ENCODE data around the gene TRERF1.
A peak's percentile ranks its signal among the peaks of the same experiment; 100 is the strongest.

TRERF1 gene

DNA sequence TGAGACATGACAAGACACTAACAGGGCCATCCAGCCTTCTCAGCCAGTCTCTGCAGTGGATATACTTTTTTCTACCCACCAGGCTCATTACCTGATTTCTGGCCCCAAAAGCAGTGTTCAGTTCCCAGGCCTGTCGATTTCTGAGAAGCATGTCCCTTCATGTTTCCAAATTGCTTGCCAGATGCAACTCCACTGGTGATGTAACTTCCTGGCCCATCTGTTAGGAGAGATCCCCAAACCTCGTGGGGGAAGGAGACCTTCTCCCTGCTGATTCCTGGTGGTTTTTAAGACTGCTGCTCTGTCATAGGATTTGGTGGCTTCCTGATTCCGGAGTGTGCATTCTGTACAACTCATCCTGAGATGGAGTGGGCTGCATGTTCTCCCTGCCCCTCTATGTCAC is 202.4 kb downstream of the TRERF1 start:
- DNase-seq (ENCODE audit: low read depth), result no peak

DNA sequence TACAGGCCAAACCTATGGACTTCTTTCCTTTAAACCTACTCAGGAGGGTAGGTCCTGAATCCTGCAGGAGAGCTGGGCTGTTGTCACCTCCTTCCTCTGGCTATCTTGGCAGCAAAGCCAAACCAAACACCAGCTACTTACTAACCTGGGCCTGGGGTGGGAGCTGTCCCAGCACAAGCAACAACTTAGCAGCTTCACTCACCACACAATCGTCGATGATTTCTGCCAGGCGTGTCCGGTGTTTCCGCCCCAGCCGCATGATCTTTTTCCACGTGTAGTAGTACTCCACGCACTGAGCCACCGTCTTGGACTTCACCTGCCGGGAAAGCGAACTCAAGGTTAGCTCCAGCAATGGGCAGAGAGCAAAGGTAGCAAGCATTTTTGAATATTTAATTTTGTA is 208.7 kb downstream of the TRERF1 start:
- DNase-seq (ENCODE audit: low read depth), result no peak

DNA sequence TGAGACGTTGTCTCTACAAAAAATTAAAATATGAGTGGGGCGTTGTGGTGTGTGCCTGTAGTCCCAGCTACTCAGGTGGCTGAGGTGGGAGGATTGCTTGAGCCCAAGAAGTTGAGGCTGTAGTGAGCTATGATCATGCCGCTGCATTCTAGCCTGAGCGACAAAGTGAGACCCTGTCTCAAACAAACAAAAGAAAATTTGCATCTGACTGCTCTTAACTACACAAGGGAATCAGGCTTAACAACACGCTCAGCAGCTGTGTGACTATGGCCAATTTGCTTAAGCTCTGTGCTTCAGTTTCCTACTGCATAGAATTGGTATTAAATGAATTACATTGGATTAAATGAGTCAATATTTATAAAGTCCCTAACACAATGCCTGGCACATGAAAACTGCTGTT is 209.8 kb downstream of the TRERF1 start:
- DNase-seq (ENCODE audit: low read depth), result no peak

DNA sequence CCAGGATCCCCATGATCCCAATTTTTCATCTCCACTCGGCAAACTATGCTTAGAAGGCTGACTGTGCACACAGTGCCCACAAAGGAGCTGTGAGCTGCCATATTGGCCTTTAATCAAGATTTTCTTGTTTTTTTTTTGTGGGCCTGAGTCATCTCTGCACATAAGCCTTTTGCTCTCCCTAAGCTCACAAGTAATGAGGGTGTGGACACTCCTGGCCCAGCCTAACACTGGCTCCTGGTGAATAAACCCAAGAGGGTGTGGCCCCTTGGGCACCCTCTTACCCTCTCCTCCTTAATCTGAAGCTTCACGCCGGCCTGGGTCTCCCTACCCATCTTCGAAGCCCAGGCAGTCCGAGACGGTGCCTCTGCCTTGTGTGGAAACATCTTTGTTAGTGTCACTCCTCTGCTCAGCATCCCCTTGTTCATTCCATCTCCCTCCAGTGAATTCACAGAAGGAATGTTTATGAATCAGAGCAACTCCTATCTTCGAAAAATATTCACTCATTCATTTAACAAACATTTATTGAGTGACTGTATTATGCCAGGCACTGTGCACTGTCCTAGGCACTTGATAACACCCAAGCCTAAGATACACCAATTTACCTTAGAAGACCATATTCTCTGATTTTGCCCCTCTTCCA is 211.9 kb downstream of the TRERF1 start:
- peak; percentile 56 for DNase-seq (ENCODE audit: low read depth)

DNA sequence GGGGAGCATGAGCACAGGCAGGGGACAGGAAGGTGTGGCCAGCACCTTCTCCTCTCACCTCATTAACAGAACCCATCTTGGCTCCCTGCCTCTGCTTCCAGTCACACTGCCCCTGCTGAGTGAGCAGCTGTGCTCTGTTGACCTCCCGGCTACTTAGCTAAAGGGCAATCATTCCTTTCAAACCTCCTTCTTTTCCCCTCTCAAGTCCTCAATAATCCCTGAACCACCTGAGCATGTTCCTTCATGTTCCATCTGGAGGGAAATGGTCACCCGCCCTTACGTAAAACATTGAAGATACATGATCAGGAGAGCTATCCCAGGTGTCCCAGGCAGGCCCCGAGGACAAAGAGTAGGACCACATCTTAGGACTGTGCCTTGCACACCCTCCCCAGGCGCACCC is 212.4 kb downstream of the TRERF1 start:
- no peak for DNase-seq (ENCODE audit: low read depth)

DNA sequence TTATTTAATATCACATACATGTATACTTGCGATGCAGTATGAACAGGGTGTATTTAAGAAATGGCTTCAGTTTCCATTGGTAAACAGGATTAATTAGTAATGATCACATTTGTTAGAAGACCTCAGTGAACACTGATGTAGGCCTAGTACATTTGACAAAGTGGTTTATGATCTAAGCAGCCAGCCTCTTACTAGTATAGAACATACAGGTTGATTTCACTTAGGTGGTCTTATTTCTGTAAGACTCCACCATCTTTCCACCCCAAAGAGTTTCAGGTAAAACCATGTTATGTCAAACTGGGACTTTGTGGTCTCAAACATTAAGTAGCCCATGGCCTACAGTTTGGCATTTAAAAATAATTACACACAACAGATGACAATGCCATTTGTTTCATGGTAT is 213.9 kb downstream of the TRERF1 start:
- DNase-seq (ENCODE audit: low read depth), result no peak

DNA sequence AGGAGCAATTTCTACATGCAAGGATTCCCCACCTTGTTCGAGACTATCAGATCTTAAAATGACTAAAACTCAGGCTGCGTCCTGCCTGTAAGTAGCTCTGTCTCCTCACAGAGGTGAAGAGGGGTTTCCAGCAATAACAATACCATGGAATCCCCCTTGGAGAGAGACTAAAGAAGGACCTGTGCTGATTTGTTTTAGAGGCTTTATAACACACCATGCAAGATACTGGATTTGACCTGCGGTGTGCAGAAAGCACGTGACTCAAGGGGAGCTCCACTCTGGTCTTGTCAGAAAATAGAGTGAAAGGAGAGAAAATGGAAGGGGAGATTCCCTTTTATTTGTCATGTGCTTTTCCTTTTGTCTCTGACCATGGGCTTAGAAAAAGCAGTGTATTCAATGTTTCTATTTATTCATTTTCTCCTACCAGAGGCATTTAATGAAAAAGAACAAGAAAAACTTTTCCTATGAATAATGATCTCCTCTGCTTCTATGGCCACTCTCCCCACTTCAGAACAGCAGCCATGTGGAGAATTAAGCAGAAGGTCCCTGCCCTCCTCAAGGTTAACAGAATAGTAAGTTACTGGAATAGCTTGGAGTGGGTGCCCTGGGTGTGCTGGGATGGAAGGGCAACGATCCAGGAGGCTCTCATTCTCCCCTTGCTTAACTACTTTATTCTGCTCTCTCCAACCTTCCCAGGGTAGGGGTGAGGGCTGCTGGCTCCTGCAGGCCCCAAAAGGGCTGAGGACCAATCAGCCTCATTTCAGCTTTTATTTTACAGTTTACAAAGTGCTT is 214.8 kb downstream of the TRERF1 start:
- DNase-seq (ENCODE audit: low read depth), result no peak

DNA sequence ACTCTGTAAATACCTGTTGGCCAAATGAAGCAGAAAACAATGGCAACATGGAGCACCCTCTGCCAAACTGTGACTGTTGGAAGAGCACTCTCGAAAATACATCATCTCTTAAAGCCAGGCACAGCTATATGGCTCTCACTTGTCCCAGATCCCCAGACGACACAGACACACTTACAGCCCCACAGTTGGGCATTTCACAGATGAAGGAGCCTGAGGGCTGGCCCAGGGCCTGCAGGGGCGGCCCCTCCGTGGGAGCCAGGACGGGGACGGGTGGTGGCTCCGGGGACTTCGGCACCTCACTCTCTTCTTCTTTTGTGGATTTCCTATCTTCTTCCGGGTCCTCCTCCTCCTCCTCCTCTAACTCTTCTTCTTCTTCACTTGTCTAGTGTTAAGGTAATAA is 215.7 kb downstream of the TRERF1 start:
- no peak for DNase-seq (ENCODE audit: low read depth)

DNA sequence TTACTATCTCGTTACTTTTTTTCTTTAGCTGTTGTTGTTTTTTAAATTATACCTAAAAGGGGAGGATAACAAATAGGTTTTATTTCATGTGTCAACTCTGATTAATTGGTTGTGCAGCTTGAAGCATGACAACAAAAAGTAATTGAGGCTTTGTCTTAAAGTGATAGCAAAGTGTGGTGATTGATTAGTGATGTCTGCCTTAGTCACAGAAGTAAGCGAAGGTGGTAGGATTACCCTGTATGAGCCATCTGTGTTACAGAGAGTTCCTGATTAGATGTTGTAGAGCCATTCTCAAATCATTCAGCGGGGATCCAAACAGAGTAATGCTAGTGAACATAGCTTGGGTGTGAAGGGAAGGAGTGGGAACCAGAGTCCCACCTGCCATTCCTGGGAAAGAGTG is 219.7 kb downstream of the TRERF1 start:
- DNase-seq (ENCODE audit: low read depth), result no peak

DNA sequence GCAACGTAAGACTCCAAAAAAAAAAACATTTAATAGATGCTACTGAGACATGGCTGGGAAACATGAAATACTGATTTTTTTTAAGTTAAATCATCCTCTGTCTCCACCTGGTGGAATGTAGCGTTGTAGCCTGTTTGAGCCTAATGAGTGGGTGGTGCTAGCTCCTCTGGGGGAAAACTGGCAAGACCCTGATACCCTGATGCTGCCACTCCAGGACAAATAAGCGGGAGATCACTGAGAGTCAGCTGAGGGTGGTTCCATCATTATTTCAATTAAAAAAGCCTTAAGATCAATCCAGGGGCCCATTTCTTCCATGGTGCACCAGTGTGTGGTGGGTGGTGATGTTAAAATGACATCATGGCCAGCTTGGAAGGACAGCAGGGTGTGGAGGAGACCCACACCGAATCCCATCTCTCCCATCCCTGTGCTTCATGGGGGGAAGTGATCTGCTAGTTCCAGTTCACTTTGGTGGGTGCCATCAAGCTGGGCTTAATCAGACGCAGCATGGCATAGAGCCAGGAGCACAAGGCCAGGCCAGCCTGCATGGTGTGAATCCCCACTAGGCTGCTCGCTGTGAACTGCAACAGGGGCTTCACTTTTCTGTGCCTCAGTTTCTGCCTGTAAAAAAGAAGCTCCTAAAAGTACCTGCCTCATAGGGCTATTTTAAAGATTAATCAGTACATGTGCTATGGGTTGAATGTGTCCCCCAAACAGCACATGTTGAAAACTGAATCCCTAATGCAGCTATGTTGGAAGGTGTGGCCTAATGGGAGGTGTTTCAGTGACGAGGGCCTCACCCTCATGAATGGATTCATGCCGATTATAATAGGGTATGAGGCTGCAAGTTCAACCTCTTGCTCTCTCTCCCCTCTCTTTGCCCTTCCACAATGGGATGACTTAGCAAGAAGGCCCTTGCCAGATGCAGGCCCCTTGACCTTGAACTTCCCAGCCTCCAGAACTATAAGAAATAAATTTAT is 221.1 kb downstream of the TRERF1 start:
- DNase-seq (ENCODE audit: low read depth), result peak; percentile 22

DNA sequence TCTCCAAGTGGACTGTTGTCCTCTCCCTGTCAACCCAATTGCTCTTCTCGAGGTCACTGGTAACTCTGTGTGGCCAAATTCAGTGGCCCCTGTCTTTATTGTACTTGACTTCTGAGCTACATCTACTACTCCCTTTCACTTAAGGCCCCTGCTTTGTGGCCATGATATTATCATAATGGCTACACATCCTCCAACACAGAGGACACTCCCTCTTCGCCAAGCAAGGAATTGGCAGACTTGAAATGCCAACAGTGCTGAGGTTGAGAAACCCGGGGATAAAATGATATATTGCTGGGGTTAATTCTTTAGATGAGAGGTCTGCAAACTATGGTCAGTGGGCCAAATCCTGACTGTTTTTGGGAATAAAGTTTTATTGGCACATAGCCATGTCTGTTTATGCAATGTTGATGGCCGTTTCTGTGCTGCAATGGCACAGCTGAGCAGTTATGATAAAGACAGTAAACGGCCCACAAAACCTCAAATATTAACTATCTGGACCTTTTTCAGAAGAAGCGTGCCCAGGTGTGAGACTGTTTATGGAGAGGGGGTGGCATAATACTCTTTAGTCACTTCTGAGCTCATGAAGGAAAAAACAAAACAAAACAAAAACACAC is 222.1 kb downstream of the TRERF1 start:
- DNase-seq (ENCODE audit: low read depth), result no peak

DNA sequence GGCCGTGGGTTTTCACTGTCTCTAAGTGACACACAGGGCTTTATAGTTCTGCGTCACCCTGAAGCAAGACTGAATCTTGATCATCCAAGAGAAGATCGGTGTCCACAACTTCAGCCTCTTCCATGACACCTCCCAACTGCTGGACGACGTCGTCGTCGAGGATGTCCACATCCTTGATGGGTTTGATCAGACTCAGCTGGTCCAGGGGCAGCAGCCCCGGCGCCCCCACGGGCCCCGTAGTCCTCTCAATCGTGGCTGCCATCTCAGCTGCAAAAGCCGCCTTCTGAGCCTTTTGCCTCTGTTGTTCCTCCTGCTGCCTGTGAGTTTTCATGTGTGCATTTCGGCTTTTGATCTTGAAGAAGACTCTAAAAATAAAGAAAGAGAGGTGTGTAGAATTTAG is 223.4 kb downstream of the TRERF1 start:
- no peak for DNase-seq (ENCODE audit: low read depth)

DNA sequence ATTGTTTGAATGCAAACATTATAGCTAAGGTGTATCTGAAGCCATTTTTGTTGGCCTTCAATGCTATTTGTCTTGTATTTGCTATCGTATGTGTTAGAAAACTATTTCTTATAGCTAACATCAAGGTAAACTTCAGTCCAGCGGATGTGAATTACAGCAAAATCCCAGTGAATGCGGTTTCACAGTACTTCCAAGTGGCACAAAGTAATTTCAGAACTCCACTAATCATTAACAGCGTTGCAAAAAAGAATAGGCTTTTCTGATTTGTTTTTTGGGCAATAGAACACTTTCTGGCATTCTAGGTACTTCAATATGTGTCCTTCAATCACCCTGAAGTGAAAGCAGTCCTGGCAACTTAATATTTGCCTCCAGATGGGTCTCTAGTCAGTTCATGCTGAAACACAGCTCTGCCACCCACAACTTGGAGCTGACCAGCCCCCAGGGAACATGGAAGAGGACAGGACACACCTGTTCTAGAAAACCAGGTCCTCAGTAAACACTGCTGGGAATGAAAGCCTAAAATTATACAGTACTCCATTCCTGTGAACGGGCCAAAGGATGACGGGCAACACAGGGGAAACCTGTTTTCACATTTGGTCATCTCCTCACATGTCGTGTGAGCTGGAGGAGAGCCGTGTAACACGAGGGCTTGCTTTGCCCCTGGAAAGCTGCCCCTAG is 224.4 kb downstream of the TRERF1 start:
- DNase-seq (ENCODE audit: low read depth), result no peak

DNA sequence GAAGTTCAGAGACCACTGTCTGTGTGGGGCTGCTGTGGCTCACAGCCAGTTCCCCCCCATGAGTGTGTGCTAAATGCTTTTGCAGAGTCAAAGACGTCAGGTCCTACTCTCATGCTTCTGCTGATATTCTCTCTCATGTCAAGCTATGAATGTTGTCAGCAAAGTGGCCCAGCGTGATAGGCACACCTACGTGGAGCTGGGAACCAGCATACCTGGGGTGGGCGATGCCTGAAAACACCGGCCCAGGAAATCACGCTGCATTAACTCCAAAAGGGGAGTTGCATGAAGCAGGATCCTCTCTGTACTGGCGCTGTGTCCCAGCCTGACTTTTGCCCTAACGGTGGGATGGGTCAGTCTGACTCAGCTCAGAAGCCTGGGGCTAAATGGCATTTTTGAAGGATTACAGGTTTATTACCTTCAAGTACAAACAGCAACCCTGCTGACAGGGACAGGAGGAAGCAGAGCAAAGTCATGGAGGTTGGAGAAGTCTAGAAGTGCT is 225.0 kb downstream of the TRERF1 start:
- DNase-seq (ENCODE audit: low read depth), result peak; percentile 40

DNA sequence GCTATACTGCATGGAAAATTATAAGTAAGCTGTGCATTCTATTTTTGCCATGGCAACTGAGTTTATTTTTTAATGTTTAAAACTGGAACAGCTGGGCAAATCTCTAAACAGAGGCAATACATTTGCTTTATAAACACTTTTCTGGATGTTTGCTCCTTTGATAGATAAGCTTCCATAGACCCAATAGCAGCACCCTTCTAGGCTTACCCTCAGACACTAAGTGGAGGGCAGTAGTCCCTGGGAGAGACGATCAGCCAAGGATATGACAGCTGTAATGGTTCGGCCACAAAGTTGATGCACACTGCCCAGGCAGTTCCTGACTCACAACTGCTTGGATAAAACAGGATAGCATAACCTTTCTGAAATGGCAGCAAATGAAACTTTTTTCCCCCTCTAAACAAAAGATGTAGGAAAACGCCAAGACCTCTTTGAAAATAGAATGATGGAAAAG is 225.5 kb downstream of the TRERF1 start:
- peak; percentile 58 for DNase-seq (ENCODE audit: low read depth)

DNA sequence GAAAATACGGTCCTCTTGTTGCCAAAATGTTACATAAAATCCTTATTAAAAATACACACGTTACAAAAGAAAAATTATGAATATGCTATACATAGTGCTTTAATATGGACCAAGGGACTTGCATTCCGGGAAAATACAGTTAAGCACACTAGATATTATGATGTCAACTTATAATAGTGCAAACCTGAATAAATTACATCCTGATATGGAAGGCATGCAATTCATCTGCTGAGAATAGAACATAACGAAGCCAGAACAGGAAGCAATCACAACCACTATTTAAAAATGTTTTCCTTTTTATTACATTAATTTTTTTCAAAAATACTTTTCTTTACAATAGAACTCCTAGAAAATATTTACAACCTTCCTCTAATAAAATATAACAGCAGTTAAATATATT is 226.3 kb downstream of the TRERF1 start:
- no peak for DNase-seq (ENCODE audit: low read depth)

DNA sequence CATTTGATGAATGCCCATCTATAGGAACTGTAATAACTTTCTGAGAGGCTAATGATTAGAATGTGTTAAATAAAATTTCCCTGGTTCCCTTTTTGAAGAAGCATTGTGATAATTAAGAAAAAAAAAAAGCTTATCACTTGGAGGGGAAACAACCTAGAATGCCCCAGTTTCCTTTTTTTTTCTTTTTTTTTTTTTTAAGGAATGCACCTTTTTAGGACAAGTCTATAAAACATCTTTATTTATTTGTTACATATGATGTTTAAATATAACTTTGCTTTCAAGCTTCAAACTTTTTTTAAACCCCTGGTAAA is 226.7 kb downstream of the TRERF1 start:
- no peak for DNase-seq (ENCODE audit: low read depth)

DNA sequence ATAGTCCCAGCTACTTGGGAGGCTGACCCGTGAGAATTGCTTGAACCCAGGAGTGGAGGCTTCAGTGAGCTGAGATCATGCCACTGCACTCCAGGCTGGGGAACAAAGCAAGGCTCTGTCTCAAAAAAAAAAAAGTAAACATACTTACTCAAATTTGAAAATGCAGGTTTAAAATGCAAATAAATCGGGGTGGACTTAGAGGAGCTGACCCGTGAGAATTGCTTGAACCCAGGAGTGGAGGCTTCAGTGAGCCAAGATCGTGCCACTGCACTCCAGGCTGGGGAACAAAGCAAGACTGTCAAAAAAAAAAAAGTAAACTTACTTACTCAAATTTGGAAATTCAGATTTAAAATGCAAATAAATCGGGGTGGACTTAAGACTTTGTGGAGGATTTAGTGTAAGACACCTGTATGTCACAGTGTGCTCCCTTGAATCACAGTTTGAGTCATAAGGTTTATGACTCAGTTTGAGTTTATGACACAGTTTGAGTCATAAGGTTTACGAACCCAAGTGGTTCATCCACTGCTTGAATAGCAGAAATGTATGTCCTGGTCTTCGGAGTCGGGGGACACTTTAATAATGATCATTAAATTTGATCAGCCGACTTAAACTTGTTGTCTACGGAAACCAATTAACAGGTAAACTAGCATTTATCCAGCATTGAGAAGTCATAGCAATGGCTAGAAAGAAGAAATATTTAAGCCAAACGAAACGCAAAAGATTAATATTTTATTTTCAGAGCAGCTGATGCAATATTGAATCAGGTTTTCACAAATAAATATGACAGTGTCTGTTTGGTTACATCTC is 227.3 kb downstream of the TRERF1 start:
- DNase-seq (ENCODE audit: low read depth), result peak; percentile 90

DNA sequence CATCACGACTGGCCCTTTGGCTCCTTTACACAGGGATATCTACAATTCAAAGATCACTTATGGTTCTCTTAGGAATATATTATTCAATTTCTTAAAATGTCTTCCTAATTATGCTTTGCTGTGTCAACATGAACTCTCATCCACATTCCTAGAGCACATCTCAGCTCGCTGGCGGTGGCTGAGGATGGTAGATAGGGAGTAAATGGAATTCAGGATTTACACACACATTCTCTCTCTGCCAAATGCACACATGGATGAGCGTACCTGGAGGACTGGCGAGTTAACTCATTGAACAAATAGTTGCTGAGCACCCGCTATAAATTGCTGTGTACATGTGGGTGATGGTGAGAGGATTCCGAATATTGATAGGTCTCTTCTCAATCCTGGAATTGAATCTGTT is 229.3 kb downstream of the TRERF1 start:
- DNase-seq (ENCODE audit: low read depth), result no peak

DNA sequence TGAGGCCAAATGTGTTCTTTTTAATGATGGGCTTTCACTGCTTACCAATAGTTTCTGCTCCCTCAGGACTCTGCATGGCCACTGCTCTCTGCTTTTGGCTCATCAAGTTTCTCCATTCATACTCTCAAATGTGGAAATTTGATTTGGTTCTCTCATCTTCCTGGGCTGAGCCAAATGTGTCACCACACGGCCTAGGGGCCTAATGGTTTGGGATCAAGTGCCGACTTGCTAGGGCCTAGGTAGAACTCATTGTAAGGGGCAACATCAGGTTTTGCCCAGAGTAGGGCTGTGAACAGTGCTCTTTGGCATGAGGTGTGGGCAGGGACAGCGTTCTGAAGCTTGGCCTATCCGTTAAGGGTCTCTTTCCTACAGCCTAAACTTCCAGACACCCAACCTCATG is 230.2 kb downstream of the TRERF1 start:
- no peak for DNase-seq (ENCODE audit: low read depth)

DNA sequence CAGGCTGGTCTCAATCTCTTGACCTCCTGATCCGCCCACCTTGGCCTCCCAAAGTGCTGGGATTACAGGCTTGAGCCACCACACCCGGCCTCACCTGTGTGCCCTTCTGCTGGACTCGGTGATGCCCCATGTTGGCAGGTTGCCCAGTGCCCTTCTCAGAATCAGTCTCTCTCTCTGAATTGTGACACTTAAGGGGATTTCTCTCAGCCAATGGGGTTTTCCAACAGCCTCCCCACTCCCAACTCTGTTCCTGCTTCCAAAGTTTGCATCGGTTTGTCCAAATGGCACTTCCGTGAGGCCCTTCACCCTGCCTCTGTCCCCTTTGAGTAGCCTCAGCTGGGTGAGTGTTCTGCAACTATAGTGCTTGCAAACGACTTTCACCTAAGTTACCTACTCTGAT is 230.9 kb downstream of the TRERF1 start:
- DNase-seq (ENCODE audit: low read depth), result no peak

Data from iris pigment epithelial cell (primary cell).